IPS-11a (cell line): ENCODE data around the gene B9D1.

Experiments
- H3K4me3 ChIP-seq: one replicate; pipeline ENCODE4 v1.5.1; 2013; ENCODE audit warnings: low read depth, low read length, control low read depth

Gene B9D1

DNA sequence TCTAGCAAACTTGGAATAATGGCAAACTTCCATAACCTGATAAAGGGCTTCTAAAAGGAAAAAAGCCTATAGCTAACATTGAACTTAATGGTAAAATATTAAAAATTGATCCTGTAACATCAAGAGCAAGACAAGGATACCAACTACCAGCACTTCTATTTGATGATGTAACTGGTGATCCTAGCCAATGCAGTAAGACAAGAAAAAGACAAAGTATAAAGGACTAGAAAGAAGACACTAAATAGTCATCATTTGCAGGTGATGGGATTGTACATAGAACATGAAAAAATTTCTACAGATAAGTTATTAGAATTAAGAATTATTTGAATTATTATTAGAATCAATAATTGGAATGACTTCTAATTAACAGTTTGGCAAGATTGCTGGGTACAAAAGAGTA lies 37.0 kb downstream of the B9D1 start:
- no peak overlapping the region for H3K4me3 ChIP-seq

DNA sequence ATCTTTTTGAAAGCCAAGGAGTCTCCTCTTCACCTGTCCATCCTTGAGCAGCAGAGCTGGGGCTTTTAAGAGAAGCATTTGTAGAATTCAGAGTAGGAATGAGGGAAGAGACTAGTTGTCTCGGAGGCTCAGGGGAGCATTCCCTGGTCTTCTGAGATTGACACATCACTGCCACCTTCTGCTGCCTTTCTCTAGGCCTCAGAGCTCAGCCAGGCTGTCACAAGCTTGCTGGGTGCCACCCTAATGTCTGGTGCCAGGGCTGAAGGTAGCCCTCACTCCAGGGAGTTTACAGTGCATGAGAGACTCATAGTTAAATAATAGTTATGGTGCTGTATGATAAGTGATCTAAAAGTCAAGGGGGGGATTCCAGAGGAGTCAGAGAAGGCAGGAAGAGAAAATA lies 39.7 kb downstream of the B9D1 start:
- no peak overlapping the region for H3K4me3 ChIP-seq

DNA sequence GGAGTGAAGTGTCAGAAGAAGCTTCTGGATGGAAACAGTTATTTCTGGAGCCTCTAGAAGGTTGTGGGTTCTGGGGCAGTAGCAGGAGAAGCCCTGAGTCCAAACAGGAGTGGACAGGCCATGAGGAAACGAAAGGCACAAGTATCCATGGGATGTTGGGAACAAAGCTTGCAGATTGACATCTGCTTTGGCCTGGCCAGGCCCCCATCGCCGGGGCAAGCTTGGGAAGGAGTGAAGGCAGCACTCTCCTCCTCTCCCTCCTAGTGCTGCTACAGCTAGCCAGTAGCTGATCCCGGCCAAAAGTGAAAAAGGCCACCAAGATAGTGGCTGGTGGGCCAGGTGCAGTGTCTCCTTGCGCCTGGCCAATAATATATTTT lies 40.4 kb downstream of the B9D1 start:
- H3K4me3 ChIP-seq, result no peak overlapping the region

DNA sequence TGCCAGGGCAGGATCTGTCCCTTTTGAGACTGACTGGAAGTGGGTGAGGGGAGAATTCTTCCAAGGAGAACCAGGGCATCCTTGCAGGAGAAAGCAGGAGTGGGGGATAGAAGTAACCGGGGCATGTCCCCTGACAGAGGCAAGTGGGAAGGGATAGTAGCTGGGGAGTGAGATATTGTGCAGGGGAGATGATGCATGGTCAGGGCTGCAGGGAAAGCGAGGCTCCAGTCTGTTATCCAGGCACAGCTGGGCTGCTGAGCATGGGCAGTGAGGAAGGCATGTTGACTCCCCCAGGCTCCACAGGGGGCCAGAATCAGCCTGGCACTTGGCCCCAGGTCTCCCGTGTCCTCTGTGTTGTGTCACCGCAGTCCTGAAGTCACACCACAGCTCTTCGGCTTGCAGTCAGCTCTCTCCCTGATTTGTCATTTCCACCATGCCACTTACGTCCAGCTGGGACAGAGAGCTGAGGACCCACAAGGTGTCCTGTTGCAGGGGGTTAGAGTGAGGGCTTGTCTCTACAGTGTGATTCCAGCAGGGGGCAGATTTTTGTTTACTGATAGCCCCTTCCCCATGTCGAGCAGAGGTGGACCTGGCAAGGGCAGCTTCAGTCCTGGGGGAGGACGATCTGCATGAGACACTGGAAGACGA lies 40.9 kb downstream of the B9D1 start:
- no peak overlapping the region for H3K4me3 ChIP-seq

DNA sequence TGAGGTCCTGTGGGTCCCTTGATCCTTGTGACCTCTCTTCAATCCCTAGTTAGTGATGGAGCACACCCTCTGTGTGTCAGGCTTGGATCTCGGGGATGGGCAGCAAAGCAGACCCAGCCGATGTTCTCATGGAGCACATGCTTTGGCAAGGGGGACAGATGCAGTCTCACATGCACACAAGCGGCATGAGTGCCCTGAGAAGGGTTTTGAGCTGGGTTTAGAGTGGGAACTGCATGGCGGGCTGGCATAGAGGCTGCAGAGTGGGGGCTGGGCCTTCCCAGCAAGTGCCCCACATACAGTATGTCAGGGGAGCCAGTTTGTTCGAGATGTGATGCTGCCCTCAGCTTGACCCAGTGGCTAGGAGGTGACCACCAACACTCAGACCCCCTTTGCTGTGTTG lies 41.6 kb downstream of the B9D1 start:
- no peak overlapping the region for H3K4me3 ChIP-seq

DNA sequence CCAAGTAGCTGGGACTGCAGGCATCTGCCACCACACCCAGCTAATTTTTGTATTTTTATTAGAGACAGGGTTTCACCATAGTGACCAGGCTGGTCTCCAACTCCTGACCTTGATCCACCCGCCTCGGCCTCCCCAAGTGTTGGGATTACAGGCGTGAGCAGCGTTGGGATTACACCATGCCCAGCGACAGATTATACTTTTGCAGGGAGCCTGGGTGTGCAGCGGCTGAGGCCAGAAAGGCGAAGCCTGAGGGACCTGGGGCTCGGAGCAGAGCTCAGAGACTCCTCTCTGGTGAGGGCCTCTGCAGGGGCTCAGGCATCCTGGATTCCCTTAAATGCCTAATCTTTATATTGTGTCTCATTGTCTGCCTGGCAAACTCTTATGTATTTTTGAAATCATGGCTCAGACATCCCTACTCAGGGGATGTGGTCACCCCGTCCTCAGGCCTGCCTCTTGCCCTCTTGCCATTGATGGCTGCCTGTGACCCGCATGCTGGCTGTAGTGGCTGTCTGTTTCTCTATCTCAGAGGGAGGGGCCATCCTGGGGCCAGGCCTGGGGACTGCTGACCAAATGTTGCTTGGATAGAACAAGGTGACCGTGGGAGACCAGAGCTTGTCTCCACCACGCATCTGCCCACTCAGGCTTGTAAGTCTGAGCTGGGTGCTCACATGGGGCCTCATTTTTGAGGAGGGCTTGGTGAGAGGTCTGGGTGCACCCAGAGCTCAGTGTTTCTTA lies 42.6 kb downstream of the B9D1 start:
- no peak overlapping the region for H3K4me3 ChIP-seq

DNA sequence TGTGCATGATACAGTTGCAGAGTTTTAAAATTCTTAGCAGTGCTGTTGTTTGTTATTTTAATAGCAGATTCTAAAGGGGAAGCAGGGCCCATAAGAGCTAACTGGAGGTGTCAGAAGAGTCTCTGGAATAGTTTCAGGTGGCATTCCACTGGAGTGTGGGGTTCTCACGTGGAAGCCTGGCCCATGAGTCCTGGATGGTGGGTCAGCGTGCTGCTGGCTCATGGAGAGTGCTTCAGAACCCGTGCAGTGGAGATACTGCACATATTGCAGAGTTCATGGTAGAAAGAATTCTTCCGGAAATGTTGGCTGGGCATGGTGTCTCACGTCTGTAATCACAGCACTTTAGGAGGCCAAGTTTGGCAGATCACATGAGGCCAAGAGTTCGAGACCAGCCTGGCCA lies 43.9 kb downstream of the B9D1 start:
- H3K4me3 ChIP-seq, result no peak overlapping the region

DNA sequence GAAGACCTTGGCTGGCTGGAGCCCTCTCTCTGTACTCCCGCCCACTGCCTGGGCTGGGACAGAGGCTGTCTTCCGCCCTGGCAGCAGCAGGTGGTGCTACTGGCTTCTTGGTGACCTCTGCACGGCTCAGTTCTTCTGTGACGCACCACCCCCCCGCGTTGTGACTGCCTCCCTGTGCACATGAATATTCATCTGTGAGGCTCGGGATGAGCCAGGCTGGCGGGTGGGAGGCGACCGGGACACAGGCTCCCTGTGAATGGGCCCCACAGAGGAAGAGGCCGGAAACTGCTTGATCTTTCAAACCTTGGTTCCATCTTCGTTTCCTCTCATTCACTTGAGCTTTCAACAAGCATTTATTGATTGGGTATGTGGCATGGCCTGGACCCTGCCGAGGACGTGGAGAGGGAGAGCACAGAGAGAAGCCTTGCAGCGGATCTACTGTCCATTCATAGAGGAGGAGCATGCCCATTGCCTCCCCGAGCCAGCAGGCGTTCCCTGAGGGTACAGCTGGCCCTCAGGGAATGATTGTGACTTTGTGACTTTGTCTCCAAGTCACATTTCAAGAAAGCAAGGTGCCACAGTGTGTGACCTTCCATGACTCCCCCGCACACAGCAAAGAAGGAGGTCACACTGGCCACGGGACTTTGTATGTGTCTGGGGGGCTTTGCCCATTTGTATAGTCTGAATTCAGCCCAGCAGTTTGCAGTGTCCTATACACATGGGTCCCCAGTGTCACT lies 45.0 kb downstream of the B9D1 start:
- no peak overlapping the region for H3K4me3 ChIP-seq

DNA sequence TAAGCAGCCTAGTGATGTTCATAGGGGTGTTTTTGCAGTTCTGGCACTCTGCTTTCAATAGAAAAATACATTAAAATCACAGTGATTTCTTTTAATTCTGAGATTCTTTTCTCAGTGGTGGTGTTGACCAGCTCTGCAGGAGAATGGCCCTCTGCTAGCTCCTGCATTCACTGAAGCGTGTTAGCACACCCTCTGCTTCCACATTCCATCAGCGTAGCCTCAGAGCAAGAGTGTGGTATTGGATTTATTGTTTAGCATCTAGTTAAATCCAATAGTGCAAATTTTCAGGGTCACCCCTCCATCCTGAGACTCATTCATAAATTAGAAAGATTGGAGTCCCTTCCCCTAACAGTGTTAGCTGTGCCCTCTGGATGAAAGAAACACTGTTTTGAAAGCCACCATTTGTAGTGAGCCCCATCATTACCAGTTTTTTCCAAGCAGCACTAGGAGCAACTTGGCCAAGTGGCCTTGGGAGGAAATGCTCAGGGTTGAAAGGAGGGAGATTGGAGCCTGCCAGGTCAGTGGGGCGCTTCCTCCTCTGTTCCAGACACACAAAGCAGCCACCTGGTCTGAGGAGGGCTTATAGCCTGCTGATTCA lies 45.7 kb downstream of the B9D1 start:
- no peak overlapping the region for H3K4me3 ChIP-seq

DNA sequence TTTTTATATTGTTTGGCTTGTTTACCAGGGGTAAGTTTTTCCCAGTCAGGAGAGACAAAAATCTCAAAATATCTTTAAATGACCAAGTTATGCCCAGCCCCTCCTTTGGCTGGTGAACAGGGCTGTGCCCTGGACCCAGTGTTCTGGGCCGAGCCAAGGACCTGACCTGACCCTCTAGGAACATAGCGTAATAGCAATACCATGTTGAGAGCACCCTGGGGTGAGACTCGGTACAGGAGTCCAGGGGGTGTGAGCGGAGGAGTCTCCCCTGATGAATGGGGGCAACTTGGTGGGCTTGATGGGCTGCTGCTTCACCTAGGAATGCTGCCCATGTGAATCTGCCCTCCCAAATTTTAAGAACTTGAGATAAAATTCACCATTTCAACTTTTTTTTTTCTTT lies 47.4 kb downstream of the B9D1 start:
- no peak overlapping the region for H3K4me3 ChIP-seq

DNA sequence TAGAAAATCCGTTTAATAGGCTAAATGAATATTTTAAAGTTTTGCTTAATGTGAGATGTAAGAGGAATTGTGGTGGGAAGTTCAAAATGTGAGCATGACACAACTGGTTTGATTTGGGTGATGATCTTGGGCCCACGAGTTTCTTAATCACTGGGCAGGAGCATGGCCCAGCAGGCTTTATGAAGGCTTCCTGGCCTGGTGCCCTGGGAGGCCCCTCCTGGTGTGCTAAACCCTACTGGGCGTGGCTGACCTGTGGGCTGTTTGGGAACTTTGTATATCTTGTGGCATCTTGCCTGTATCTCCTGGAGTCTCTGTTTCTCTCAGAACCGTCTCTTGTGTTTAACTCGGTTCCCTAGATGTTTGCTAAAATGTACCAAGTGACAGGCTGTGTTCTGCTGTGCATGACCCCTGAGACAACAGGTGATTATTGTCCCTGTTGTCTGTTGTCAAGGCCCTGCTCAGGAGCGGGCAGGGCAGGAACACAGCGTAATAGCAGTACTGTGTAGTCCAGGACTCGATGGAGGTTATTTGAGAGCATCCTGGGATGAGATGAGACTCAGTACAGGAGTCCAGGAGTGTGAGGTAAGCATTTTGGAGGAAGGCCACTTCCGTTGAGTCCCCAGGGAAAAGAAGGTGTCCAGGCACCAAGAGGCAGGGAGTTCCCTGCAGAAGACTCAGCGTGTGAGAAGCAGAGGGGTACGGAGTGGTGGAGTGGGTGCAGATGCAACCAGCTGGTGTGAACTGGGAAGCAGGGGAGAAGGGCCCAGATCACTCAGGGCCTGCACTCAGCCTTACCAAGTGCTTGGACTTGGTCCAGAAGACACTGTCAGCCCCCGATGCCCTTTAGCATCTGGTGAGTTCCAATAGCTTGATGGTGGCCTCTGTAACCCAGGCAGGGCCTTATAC lies 48.5 kb downstream of the B9D1 start:
- no peak overlapping the region for H3K4me3 ChIP-seq

DNA sequence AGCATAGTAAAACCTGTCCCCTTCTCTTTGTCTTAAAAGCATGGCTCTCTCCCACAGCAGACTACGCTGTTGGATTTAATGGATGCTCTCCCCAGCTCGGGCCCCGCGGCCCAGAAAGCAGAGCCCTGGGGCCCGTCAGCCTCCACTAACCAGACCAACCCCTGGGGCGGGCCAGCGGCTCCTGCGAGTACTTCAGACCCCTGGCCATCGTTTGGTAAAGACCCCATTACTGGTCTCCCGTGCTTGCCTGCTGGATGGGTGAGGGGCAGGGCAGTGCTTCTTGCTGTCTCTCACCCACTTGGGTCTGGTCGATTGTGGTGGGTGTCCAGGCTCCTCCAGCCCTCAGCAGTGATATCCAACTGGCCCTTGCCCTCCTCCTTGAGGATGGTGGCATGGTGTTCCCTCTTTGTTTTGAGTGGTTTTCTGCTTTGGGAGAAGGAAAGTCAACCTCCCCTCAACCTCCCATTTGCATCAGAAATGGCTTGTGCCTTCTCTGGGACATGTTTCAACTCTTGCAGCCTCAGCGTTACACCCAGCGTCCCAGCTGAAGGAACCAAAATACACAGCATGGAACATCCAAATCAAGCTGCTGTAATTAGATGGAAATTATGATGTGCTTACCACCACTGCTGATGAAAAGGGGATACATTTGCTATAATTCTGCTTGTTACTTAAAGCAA lies 49.3 kb downstream of the B9D1 start:
- H3K4me3 ChIP-seq, result no peak overlapping the region

DNA sequence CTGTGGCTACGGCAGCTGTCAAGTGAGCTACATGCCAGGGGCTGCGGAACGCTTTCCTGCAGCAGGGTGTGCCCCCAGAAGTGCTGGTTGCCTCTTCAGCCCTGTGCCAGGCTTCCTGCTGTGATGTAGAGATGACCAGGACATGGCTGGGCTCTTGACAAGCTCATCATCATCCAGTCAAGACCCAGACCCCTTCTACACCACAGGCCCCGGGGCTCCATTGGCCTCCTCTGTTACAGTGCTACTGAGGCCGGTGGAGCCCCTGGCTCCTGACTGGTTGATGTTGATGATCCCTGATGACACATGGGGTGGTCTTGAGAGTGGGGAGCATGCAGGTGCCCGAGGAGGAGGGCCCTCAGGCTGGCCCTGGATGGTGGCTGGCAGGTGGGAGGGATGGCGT lies 50.1 kb downstream of the B9D1 start:
- no peak overlapping the region for H3K4me3 ChIP-seq

DNA sequence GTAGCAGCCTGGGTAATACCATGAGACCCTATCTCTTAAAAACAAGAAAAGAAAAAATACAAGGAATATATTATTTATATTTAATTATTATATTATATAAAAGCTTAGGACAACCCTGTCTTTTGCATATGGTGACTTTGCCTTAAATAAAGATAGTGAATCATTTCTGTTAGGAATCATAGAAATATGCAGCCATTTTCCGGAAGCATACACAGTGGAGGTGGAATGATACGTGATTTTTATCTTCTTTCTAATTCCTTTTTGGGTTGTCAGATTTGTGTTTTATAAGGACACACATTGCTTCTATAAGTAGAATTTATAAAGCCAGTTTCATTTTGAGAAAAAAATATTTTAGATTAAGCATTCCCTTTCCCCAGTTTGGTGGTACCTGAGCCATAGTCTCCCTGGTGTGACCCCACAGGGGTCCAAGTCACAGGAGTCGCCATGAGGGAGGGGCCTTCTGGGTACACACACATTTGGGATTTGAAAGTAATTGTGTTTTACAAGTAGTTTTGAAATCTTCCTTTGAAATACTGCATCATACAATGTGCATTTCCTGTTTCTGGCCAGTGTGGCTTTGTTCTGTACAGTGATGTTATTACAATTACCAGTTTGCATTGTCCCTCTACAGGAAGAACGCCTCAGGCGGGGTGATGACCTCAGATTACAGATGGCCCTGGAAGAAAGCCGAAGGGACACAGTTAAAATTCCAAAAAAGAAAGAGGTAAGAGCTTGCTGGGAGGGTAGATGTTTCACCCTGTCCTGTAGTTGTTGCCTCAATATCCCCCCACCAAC lies 50.9 kb downstream of the B9D1 start:
- no peak overlapping the region for H3K4me3 ChIP-seq

DNA sequence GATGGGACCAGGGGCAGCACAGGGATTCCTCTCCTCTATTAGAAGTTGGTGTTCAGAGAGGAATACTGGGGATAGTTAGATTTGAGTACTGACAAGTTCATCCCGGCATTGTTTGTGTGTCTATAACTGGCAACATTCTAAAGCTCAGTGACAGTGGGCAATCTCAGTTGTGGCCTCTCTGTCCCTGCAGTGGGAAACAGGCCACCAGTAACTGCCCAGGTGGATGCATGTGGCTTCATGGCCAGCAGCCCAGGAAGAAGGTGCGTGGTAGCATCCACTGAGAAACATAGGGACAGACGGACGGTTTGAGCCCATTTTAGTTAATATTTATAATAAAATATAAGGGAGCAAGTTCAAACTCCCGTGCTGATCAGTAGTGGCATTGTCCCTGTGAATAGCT lies 51.5 kb downstream of the B9D1 start:
- no peak overlapping the region for H3K4me3 ChIP-seq

DNA sequence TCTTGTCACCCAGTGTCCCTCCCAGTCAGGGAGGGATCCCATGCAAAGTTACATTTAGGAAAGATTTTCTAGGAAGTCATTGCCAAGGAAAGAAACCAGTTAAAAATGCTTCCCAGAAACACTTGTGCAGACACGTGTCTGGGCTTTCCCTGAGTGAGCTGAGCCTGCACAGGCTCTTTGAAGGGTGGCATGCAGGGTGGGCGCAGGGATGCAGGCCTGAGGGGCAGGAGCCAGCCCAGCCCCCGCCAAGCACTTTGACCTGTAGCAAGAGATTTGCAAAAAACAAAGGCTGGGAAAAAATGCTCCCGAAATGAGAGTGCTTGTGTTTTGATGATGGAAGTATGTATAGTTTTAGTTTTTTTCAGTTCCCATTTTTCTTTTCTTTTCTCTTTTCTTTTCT lies 52.4 kb downstream of the B9D1 start:
- no peak overlapping the region for H3K4me3 ChIP-seq

DNA sequence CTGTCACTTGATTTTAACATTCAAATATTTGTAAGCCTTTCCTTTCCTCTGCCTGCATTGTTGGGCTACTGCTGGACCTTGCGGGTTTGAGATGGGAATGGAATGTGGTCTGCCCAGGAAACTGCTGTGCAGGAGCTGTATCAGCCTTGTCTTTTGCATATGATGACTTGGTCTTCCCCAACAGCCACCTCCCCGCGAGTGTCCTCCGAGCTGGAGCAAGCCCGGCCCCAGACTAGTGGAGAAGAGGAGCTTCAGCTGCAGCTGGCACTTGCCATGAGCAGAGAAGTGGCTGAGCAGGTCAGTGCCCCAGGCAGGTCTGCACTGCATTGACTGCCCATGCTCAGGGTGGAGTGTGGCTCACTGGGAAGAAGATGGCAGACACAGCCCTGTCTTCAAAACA lies 52.8 kb downstream of the B9D1 start:
- H3K4me3 ChIP-seq, result no peak overlapping the region

DNA sequence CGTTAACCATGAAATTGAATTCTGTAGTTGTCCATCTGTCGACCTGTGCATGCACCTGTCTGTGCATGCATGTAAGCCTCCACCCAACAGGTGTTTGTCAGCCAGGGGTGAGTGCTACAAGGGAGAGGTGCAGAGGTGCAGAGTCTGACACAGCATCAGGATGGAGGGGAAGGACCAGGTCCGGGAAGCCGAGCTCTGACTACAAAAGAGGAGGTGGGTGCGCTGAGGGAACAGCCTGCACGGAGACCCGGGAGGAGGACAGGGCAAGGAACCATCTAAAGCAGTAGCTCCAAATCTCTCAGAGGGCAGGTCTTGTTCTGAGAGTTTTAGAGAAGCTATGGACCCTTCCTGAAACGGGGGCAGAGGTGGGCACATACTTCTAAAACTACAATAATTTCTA lies 54.1 kb downstream of the B9D1 start:
- no peak overlapping the region for H3K4me3 ChIP-seq

DNA sequence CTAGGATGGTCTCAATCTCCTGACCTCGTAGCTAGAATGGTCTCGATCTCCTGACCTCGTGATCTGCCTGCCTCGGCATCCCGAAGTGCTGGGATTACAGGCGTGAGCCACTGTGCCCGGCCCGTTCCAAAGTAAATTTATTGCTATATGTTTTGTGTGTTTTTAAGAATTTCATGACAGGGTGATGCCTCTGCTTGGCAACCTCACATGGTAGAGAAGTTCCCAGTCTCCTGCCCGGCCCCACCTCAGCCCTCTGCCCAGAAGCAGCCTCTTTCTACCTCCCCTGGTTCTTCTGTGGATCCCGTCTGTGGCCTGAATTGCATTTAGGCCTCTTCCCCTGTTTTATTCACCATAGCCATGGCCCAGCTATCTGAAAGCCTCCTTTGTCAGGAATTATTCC lies 55.0 kb downstream of the B9D1 start:
- H3K4me3 ChIP-seq, result no peak overlapping the region
